ENCODE measurements around the gene SLC29A3. TPM values are rescaled to one million over a fixed set of nuclear protein-coding genes. Genes with fewer than 3 reads are reported as not detected.

The SLC29A3 gene
- total and polyA plus RNA-seq, 2 of the 8 experiments (the other 6 are each of a cell fraction or from before 2014, with no cell fraction given): 14.0 to 24.6 TPM

- TF ChIP-seq KDM5A (IDR thresholded peaks at IDR 0.05; ENCODE audit: low read length) (no peak), SIN3A (conservative IDR thresholded peaks at IDR 0.05 in 1 of 2, IDR thresholded peaks at IDR 0.05 in 1 of 2; ENCODE audit: low read depth in 1 of 2, low read length in 2 of 2) (no peak), SIX5 (IDR thresholded peaks at IDR 0.05; ENCODE audit: low read depth, low read length) (no peak), RXRA (IDR thresholded peaks at IDR 0.05; ENCODE audit: insufficient read depth, low read depth, low read length) (no peak), ATF3 (IDR thresholded peaks at IDR 0.05; ENCODE audit: insufficient read depth, low read depth, low read length) (no peak), ATF2 (IDR thresholded peaks at IDR 0.05; ENCODE audit: low read length) (no peak), POU5F1 (IDR thresholded peaks at IDR 0.05; ENCODE audit: low read depth, low read length) (no peak)
These were observed 13.4 kb downstream of the SLC29A3 start (continued) for GRCh38 chr10:71332466-71332865.

Measured in H1 (cell line).